Epithelial cell of esophagus (primary cell): ENCODE results near the gene LMOD1.

Source experiments
- DNase-seq: peaks from one replicate; pipeline ENCODE4 v3.0.0; 2010; ENCODE audit warnings: low read depth
- H3K4me3 ChIP-seq: 2 replicates; pipeline ENCODE4 v1.5.1; 2011; ENCODE audit warnings: mild to moderate bottlenecking, low read length, control low read depth
- TF ChIP-seq, protein P1 (sequence below): IDR thresholded peaks from 2 replicates; pipeline ENCODE4 v1.5.1; 2011; ENCODE audit warnings: low read depth, mild to moderate bottlenecking, low read length, control low read depth, inconsistent platforms; ENCODE audit not compliant: insufficient read depth; ENCODE audit errors: missing control alignments

The LMOD1 gene

DNA sequence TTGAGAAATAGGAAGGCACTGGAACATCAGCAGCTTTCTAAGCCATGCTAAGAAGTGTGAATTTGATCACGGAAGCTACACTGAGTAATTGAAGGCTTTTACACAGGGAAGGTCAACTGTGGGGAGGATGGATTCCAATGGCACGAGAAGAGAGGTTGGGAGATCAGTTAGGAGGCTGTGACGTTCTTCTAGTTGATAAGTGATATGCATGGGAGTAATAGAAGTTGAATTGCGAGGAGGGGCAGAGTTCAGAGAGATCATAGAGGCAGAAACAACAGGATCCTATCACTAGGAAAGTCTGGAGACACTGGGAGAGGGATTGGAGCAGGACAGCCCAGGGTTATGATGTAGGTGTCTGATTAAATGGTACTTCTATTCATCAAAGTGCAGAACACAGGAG, 16.2 kb downstream of the LMOD1 start:
- no peak overlapping the region for H3K4me3 ChIP-seq
- DNase-seq: no peak
- TF ChIP-seq, protein P1, sequence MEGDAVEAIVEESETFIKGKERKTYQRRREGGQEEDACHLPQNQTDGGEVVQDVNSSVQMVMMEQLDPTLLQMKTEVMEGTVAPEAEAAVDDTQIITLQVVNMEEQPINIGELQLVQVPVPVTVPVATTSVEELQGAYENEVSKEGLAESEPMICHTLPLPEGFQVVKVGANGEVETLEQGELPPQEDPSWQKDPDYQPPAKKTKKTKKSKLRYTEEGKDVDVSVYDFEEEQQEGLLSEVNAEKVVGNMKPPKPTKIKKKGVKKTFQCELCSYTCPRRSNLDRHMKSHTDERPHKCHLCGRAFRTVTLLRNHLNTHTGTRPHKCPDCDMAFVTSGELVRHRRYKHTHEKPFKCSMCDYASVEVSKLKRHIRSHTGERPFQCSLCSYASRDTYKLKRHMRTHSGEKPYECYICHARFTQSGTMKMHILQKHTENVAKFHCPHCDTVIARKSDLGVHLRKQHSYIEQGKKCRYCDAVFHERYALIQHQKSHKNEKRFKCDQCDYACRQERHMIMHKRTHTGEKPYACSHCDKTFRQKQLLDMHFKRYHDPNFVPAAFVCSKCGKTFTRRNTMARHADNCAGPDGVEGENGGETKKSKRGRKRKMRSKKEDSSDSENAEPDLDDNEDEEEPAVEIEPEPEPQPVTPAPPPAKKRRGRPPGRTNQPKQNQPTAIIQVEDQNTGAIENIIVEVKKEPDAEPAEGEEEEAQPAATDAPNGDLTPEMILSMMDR: no peak

DNA sequence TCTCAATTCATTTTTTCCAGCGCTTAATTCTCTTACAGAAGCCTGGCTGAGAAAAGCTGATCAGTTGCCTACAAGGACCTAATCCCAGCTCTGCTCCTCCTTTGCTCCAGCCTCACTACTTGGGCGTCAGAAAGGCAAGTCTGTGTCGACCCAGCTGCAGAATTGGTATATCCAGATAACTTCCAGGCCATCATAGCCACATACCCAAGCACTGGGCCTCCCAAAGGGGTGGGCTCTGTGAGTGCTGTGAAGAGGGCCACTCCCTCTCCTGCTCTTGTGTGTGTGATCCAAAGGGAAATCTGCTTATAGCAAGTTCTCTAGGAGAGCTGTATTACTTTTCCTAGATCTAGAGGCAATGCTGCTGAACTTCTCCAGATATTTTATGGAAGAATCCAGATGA, 18.1 kb downstream of the LMOD1 start:
- H3K4me3 ChIP-seq: no peak overlapping the region
- DNase-seq: no peak
- TF ChIP-seq, protein P1: no peak

DNA sequence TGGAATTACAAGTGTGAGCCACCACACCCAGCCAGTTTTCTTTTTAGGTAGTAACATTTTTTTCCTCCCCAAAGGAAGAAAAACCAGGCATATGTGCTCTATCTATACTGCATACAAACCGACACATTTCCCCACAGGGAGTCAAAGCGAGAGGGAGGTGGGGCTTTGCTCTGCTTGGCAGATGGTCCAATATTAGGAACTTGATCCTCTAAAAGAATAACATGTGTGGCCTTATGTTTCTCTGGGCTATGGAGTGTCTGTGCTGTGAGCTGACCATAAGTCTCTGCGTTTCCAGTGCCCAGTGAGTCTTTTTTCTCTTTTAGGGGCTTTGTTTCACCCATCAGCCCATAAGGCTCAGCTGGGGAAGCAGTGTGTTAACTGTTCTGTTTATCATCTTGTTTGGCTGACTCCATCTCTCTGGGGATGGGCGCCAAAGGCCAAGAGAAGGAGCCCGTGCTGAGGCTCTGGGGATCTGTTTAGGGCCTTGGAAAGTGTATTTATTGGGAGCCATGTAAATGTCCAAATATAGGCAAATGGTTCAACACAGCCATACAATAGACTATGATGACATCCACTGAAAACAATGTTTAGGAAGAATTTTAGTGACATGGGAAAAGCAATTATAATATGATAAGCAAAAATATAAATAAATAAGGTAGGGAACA, 20.2 kb downstream of the LMOD1 start:
- no peak overlapping the region for H3K4me3 ChIP-seq
- TF ChIP-seq, protein P1: no peak
- DNase-seq: no peak

DNA sequence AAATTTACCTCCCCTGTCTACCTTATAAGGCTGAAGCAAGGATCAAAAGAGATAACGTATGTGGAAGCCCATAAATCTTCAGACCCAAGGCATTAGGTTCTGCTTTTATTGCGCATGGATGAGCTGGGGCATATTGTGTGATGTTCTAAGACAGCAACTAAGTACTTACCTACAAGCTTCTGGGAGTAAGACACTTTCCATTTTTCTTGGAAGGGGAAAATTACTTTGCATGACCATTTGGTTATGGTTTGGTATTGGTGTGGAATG, 21.1 kb downstream of the LMOD1 start:
- H3K4me3 ChIP-seq: no peak overlapping the region
- DNase-seq: no peak
- TF ChIP-seq, protein P1: no peak

DNA sequence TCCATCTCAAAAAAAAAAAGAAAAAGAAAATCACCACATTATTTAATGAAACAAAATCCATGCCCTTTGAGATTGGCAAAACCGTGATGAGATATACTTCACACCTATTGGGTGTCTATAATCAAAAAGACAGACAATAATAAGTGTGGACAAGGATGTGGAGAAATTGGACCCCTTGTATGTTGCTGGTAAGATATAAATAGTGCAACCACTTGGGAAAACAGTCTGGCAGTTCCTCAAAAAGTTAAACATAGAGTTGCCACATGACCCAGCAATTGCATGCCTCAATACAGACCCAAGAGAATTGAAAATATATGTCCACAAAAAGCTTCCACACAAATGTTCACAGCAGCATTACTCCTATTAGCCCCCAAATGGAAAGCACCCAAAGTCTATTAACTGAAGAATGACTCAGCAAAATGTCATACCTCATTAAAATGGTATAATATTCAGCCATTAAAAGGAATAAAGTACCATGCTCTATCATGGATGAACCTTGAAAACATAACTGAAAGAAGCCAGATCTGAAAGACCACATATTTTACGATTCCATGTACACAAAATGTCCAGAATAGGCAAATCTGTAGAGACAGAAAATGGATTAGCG, 24.3 kb downstream of the LMOD1 start:
- TF ChIP-seq, protein P1: no peak
- DNase-seq: no peak
- H3K4me3 ChIP-seq: no peak overlapping the region

DNA sequence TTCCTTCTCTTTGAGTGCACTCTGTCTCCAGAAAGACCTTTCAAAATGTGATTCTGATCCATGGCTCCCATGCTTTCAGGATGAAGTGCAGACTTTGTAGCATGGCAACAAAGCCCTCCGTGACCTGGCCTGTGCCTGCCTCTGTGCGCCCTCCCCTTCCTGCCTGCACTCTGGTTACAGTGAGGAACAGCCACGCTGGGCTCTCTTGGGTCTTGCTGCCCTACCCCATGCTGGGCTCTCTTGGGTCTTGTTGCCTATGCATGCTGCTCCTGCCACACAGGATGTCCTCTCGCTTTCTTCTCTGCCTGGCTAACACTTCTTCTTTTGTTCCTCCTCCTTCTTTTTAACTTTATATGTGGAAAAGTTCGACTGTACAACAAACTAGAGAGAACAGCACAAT, 28.0 kb downstream of the LMOD1 start:
- no peak for DNase-seq
- TF ChIP-seq, protein P1: no peak
- no peak overlapping the region for H3K4me3 ChIP-seq

DNA sequence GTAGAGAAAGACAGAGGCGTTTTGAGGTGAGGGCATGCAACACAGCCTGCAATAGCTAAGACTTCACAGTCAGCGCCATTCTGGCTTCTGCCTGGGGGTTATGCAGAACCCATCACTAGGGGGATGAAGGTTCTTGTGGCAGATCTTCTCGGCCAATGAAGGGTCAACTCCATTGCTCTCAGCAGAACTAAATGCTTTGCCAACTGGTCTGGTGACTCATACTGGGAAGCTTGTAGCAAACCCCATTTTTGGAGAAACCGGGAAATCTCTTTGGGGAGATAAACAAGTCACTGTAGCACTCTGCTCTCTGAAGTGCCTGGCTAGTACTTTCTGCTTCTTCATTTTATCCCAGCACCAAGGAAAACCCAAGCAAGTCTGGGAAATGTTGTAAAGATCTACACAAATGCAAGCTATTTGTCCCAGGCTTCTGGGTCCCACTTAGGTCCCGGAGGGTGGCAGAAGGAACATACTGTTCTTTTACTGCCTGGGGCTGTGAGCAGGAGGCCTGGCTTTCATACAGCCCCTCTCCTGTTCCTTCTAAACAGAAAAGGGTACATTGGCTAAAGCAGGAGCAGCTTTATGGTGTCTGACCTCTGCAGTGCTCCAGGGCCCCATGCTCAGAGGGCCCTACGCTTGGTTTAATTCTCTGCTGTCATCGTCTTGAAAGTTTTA, 28.9 kb downstream of the LMOD1 start:
- TF ChIP-seq, protein P1: no peak
- peak; percentile 55 for DNase-seq
- H3K4me3 ChIP-seq: no peak overlapping the region
